Measurements from ENCODE around the gene TGM2.

- TF ChIP-seq, protein P1, sequence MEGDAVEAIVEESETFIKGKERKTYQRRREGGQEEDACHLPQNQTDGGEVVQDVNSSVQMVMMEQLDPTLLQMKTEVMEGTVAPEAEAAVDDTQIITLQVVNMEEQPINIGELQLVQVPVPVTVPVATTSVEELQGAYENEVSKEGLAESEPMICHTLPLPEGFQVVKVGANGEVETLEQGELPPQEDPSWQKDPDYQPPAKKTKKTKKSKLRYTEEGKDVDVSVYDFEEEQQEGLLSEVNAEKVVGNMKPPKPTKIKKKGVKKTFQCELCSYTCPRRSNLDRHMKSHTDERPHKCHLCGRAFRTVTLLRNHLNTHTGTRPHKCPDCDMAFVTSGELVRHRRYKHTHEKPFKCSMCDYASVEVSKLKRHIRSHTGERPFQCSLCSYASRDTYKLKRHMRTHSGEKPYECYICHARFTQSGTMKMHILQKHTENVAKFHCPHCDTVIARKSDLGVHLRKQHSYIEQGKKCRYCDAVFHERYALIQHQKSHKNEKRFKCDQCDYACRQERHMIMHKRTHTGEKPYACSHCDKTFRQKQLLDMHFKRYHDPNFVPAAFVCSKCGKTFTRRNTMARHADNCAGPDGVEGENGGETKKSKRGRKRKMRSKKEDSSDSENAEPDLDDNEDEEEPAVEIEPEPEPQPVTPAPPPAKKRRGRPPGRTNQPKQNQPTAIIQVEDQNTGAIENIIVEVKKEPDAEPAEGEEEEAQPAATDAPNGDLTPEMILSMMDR (IDR thresholded peaks at IDR 0.05) = no peak
- TF ChIP-seq EP300 (IDR thresholded peaks at IDR 0.05) (no peak), POLR2AphosphoS5 (IDR thresholded peaks at IDR 0.05) (no peak), POLR2A (IDR thresholded peaks at IDR 0.05; ENCODE audit: low read depth) (no peak)
These were observed 22.4 kb upstream of the TGM2 start for GRCh38 chr20:38187517-38187916.

All from esophagus muscularis mucosa (tissue), 4 donors.